ENCODE results near the gene NRXN3. TPM values are rescaled to one million over a fixed set of nuclear protein-coding genes. Genes with fewer than 3 reads are reported as not detected.

NRXN3 gene
- polyA plus RNA-seq, 1 of the 3 experiments (the other 2 are of a cell fraction) = 1.6 TPM

GRCh38 chr14:79587875-79588274, 1417.7 kb downstream of the NRXN3 start:
- Histone ChIP-seq H3K4me1 (ENCODE audit: control insufficient read depth in 1 of 2, insufficient read depth in 2 of 2, low read depth in 1 of 2, low read length in 1 of 2) (peaks cover 0 to 39% of the 10 kb centered on the region in 2 experiments; a peak in 2 of 4 replicates), H3K27me3 (ENCODE audit: insufficient read depth) (no peaks in the 10 kb centered on the region), H4K20me1 (ENCODE audit: insufficient read depth) (no peaks in the 10 kb centered on the region), H3K4me3 (ENCODE audit: low read depth in 2 of 2, low read length in 1 of 2) (no peak overlapping the region), H3K4me2 (no peak overlapping the region), H2AFZ (ENCODE audit: low read depth) (no peak overlapping the region), H3F3A (replicated peaks; ENCODE audit: insufficient read depth) (peaks cover 2% of the 10 kb centered on the region), H3K27ac (ENCODE audit: low read depth in 2 of 2, low read length in 1 of 2) (no peak overlapping the region), H3K9me2 (no peaks in the 10 kb centered on the region), H3K9ac (no peak overlapping the region), H3K9me3 (no peaks in the 10 kb centered on the region), H3K79me2 (ENCODE audit: insufficient read depth) (no peaks in the 10 kb centered on the region), H3K36me3 (replicated peaks in 1 of 2; ENCODE audit: control insufficient read depth in 1 of 2, insufficient read depth in 2 of 2, low read length in 1 of 2) (no peaks in the 10 kb centered on the region)
- ChIA-PET CTCF (no interaction called here), POLR2A (no interaction called here)
- no peak for DNase-seq
- WGBS (ENCODE audit: low lambda C conversion rate) = 71% methylated on average over 1 of the region's 1 CpG
- no peak for TF ChIP-seq NFIC (IDR thresholded peaks at IDR 0.05; ENCODE audit: borderline replicate concordance)
- TF ChIP-seq RAD21 (IDR thresholded peaks at IDR 0.05; ENCODE audit: low read length) = no peak
- TF ChIP-seq TCF12 (IDR thresholded peaks at IDR 0.05) = no peak
- TF ChIP-seq TEAD4 (IDR thresholded peaks at IDR 0.05; ENCODE audit: borderline replicate concordance, insufficient read depth) = no peak
- no peak for TF ChIP-seq NRF1 (IDR thresholded peaks at IDR 0.05; ENCODE audit: low read depth, low read length)

- Histone ChIP-seq H3K9me2 (no peaks in the 10 kb centered on the region), H2AFZ (ENCODE audit: low read depth) (no peak overlapping the region), H3F3A (replicated peaks; ENCODE audit: insufficient read depth) (peaks cover 2% of the 10 kb centered on the region), H4K20me1 (ENCODE audit: insufficient read depth) (no peaks in the 10 kb centered on the region), H3K4me2 (no peak overlapping the region), H3K36me3 (replicated peaks in 1 of 2; ENCODE audit: control insufficient read depth in 1 of 2, insufficient read depth in 2 of 2, low read length in 1 of 2) (no peaks in the 10 kb centered on the region), H3K4me3 (ENCODE audit: low read depth in 2 of 2, low read length in 1 of 2) (no peak overlapping the region), H3K9me3 (no peaks in the 10 kb centered on the region), H3K9ac (no peak overlapping the region), H3K79me2 (ENCODE audit: insufficient read depth) (no peaks in the 10 kb centered on the region), H3K27ac (ENCODE audit: low read depth in 2 of 2, low read length in 1 of 2) (no peak overlapping the region), H3K27me3 (ENCODE audit: insufficient read depth) (no peaks in the 10 kb centered on the region), H3K4me1 (ENCODE audit: control insufficient read depth in 1 of 2, insufficient read depth in 2 of 2, low read depth in 1 of 2, low read length in 1 of 2) (peaks cover 0 to 36% of the 10 kb centered on the region in 2 experiments; a peak in 2 of 4 replicates)
- no peak for DNase-seq
- ChIA-PET POLR2A (no interaction called here), CTCF (interaction anchor here (0.6 kb wide), 1 partner anchor 257 kb away, joined by 3 read pairs; no protein-coding TSS in a partner anchor)
- whole genome bisulfite sequencing (ENCODE audit: low lambda C conversion rate) = 69% methylated on average over 2 of the region's 2 CpGs
- no peak for TF ChIP-seq MEF2A (IDR thresholded peaks at IDR 0.05; ENCODE audit: borderline replicate concordance, low read depth)
- TF ChIP-seq CTCF (IDR thresholded peaks at IDR 0.05) = no peak
- TF ChIP-seq IRF3 (IDR thresholded peaks at IDR 0.05; ENCODE audit: low read depth, low read length) = no peak
- TF ChIP-seq TAF1 (IDR thresholded peaks at IDR 0.05; ENCODE audit: borderline replicate concordance, low read depth, low read length) = no peak
- TF ChIP-seq YY1 (IDR thresholded peaks at IDR 0.05; ENCODE audit: low read depth) = no peak
- no peak for TF ChIP-seq EZH2phosphoT487 (IDR thresholded peaks at IDR 0.05; ENCODE audit: borderline replicate concordance, low read depth)
- no peak for TF ChIP-seq GABPA (IDR thresholded peaks at IDR 0.05; ENCODE audit: low read depth)
Measured at GRCh38 chr14:79588398-79588797, 1418.2 kb downstream of the NRXN3 start.

Data from SK-N-SH (cell line).